Transverse colon (tissue), 4 donors: ENCODE measurements around the gene FBH1. TPM values are rescaled to one million over a fixed set of nuclear protein-coding genes. Genes with fewer than 3 reads are reported as not detected.

ENCODE experiments used
- DNase-seq: peaks from one replicate; pipeline ENCODE4 v3.0.0-alpha.2; 2019
- H3K27ac ChIP-seq, 4 donors: fragments of 200-600 bp; sonication (generic); 2 replicates each; pipeline ENCODE4 v1.5.1; 2016 to 2018; ENCODE audit warnings: inconsistent platforms in 4 of 4
- H3K27me3 ChIP-seq: fragments of 200-600 bp; sonication (generic); 2 replicates; pipeline ENCODE4 v1.5.1; 2017; ENCODE audit warnings: inconsistent platforms
- H3K36me3 ChIP-seq, 4 donors: fragments of 200-600 bp; sonication (generic); 2 replicates each; pipeline ENCODE4 v1.5.1; 2017 to 2019; ENCODE audit warnings: inconsistent platforms in 4 of 4
- H3K4me1 ChIP-seq, 4 donors: fragments of 200-600 bp; sonication (generic); 2 replicates each; pipeline ENCODE4 v1.5.1; 2017 to 2020; ENCODE audit warnings: inconsistent platforms in 4 of 4
- H3K4me3 ChIP-seq, 4 donors: fragments of 200-600 bp; sonication (generic); 1 replicate in 1 of 4; 2 replicates in 3 of 4; pipeline versions ENCODE4 v1.5.1 to v1.6.1; 2017 to 2019; ENCODE audit warnings: inconsistent platforms in 4 of 4
- H3K9me3 ChIP-seq, 2 donors: fragments of 200-600 bp; sonication (generic); 2 replicates each; pipeline ENCODE4 v1.5.1; 2017 to 2019; ENCODE audit warnings: inconsistent platforms in 2 of 2
- CTCF ChIP-seq, 5 experiments: fragments of 200-600 bp in 3 of 5; fragments of 450-650 bp in 2 of 5; sonication (generic) in 3 of 5; IDR thresholded peaks; 1 replicate in 2 of 5; 2 replicates in 3 of 5; pipeline ENCODE4 v1.5.1; 2016 to 2017; ENCODE audit warnings: antibody characterized with exemption in 5 of 5, inconsistent platforms in 3 of 5, mild to moderate bottlenecking in 2 of 5, moderate library complexity in 1 of 5
- EP300 ChIP-seq: sonication (generic); formaldehyde crosslinking; IDR thresholded peaks from one replicate; pipeline ENCODE4 v1.6.1; 2017; ENCODE audit warnings: antibody characterized with exemption, low read depth
- POLR2A ChIP-seq: fragments of 450-650 bp; IDR thresholded peaks from one replicate; pipeline ENCODE4 v1.6.1; 2016; ENCODE audit warnings: antibody characterized with exemption, mild to moderate bottlenecking, moderate library complexity
- POLR2AphosphoS5 ChIP-seq, 3 donors: sonication (generic); formaldehyde crosslinking; IDR thresholded peaks; one replicate each; pipeline ENCODE4 v1.6.1; 2016; ENCODE audit warnings: antibody characterized with exemption in 3 of 3
- WGBS, 2 donors: methylation state at CpG; one replicate each; pipeline ENCODE4 v1.1.5; 2018; ENCODE audit warnings: low coverage in 1 of 2; 5-methylcytosine and 5-hydroxymethylcytosine counted together
- in situ Hi-C, 4 donors: fragments of 200-750 bp; cut with MboI; loops; one replicate each; pipeline versions ENCODE4 v1.15.0 to v1.15.1; 2017; ENCODE audit warnings: low sequenced_read_pairs in 3 of 4, low pct_ligation_motif_present in 1 of 4, low pct_unique_long_range_greater_than_20kb in 1 of 4
- intact Hi-C: fragments of 100-400 bp; cut with DNase I; formaldehyde crosslinking; loops from one replicate; pipeline ENCODE4 v1.15.1; 2023; ENCODE audit warnings: low total_unique reads
- total RNA-seq, 4 donors: library from RNA; depleted of rRNA; stranded (reverse); fragments of >200 nt; gene quantifications; one replicate each; pipeline ENCODE4 v1.1.0, GENCODE V29; 2016

The FBH1 gene
- total RNA-seq, 4 donors from 2014 or later, result 101 to 143 (median 120) TPM

- in situ Hi-C loops, result no loop called here
- DNase-seq, result no peak
Measured at GRCh38 chr10:5971886-5972285, 81.8 kb downstream of the FBH1 start.

GRCh38 chr10:5973069-5973468 is 83.0 kb downstream of the FBH1 start:
- Histone ChIP-seq H3K9me3 (no peaks in the 10 kb centered on the region), H3K27me3 (no peaks in the 10 kb centered on the region), H3K4me1 (peaks cover 22 to 65% (median 40%) of the 10 kb centered on the region in 4 donors), H3K4me3 (no peak overlapping the region), H3K27ac (peak overlapping the region in 2 of 4 donors; percentile 11 to 84), H3K36me3 (no peaks in the 10 kb centered on the region)
- in situ Hi-C loops, result no loop called here
- WGBS, 2 donors, result 70 to 77% methylated on average over 4 of the region's 4 CpGs
- intact Hi-C loops, result no loop called here
- DNase-seq, result no peak
- TF ChIP-seq CTCF (IDR thresholded peaks at IDR 0.05), result no peak
- TF ChIP-seq EP300, result no peak

More at GRCh38 chr10:5971886-5972285, 81.8 kb downstream of the FBH1 start:
- Histone ChIP-seq H3K4me1 (peaks cover 22 to 65% (median 40%) of the 10 kb centered on the region in 4 donors), H3K4me3 (no peak overlapping the region), H3K9me3 (no peaks in the 10 kb centered on the region), H3K27ac (peak overlapping the region; percentile 79 to 84 (median 80)), H3K36me3 (no peaks in the 10 kb centered on the region), H3K27me3 (no peaks in the 10 kb centered on the region)
- WGBS, 2 donors, result 47 to 50% methylated on average over 3 to 4 of the region's 4 CpGs
- TF ChIP-seq CTCF (IDR thresholded peaks at IDR 0.05) (no peak), POLR2AphosphoS5 (IDR thresholded peaks at IDR 0.05) (no peak), POLR2A (no peak), EP300 (no peak)
- intact Hi-C loops, result no loop called here

- intact Hi-C loops (no loop called here), in situ Hi-C loops (no loop called here)
- H3K27me3 ChIP-seq, result no peaks in the 10 kb centered on the region
- no peaks in the 10 kb centered on the region for H3K9me3 ChIP-seq
- TF ChIP-seq POLR2AphosphoS5 (IDR thresholded peaks at IDR 0.05), result peak; percentile 18 to 70 (median 31)
- no peak for TF ChIP-seq CTCF (IDR thresholded peaks at IDR 0.05)
- TF ChIP-seq EP300, result no peak
- TF ChIP-seq POLR2A, result no peak
- H3K4me1 ChIP-seq, result peaks cover 22 to 59% (median 34%) of the 10 kb centered on the region in 4 donors
- 24 to 50% methylated on average over 4 to 20 of the region's 20 CpGs for WGBS, 2 donors
- H3K27ac ChIP-seq, result peak overlapping the region; percentile 92 to 98 (median 94)
- H3K4me3 ChIP-seq, result peak overlapping the region; percentile 75 to 95 (median 85)
- no peaks in the 10 kb centered on the region for H3K36me3 ChIP-seq
- peak; percentile 66 for DNase-seq
Measured at GRCh38 chr10:5975641-5976473, 85.8 kb downstream of the FBH1 start.

- 0 to 2% methylated on average over 1 to 57 of the region's 82 CpGs for WGBS, 2 donors
- peak overlapping the region; percentile 75 to 95 (median 85) for H3K4me3 ChIP-seq
- in situ Hi-C loops (no loop called here), intact Hi-C loops (no loop called here)
- H3K27me3 ChIP-seq, result no peaks in the 10 kb centered on the region
- no peaks in the 10 kb centered on the region for H3K36me3 ChIP-seq
- no peaks in the 10 kb centered on the region for H3K9me3 ChIP-seq
- DNase-seq, result peak; percentile 70
- peak overlapping the region; percentile 92 to 98 (median 94) for H3K27ac ChIP-seq
- peaks cover 22 to 50% (median 26%) of the 10 kb centered on the region in 4 donors for H3K4me1 ChIP-seq
- TF ChIP-seq EP300 (no peak), CTCF (IDR thresholded peaks at IDR 0.05) (no peak), POLR2AphosphoS5 (IDR thresholded peaks at IDR 0.05) (peak in 2 of 3 donors; percentile 9 to 15), POLR2A (no peak)
Measured at GRCh38 chr10:5976512-5977470, 86.7 kb downstream of the FBH1 start.
